GM19455 (cell line): ENCODE measurements around the gene BAIAP2L1.
"Not testable (repeated sequence)": the region's sequence is repeated elsewhere in the genome, so short reads cannot be mapped to it uniquely, and the experiment has no call there.

Source experiments
- ATAC-seq: cut with Tn5 transposase; IDR thresholded peaks from one replicate; pipeline ENCODE4 v1.9.1; 2021; ENCODE audit not compliant: unreplicated experiment

The BAIAP2L1 gene

DNA sequence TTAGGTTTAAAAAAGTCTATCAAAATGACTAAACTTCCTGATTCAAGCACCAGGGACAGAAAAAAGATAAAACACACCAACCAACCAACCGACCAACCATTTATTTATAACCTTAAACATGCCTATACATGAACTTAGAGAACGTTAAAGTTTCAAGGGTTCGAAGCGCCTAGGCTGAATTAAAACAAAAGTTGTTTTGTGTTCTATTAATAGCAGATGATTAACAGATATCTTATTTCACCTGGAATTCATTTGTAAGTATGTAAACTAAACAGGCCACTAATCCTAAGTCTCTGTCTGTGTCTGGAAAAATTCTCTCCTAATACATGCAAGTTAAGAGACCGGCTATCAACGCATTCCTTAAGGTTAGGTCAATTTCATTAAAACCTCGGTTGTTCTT, 1.4 kb downstream of the BAIAP2L1 start:
- ATAC-seq: no peak

DNA sequence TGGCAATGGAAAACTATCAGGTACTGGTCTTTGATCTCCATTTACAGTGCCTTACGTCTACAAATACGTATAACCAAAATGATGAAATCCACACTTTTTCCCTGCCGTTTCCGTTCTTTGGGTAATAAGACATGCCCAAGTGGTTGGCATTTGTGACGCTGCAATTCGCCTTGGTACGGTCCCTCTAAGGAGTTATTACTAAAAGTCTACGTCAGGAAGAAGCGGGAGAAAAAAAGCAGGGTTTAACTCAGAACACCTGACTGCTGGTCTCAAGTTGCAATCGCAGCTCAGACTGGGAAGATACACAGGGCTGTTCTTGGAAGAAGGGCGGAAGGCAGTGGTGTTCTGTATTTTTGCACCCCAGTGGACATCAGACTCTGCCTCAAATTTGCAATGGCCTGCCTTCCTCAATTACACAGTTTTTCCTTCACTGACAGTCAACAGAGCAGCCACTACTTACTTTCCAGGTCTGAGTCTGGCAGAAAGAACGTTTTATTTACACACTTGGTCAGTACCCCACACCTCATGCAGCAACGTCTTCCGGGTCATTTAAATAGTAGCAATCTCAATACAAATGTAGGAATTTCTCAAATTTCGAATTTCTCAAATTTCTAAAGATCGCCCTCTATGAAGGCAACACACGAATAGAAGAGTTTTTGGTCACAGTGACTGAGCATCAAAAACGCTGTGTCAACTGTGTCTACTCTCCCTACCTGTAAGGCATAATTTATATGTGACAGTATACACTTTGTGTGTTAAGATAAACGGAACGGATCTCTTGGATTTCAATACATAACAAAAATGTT, 2.1 kb downstream of the BAIAP2L1 start:
- ATAC-seq: no peak

DNA sequence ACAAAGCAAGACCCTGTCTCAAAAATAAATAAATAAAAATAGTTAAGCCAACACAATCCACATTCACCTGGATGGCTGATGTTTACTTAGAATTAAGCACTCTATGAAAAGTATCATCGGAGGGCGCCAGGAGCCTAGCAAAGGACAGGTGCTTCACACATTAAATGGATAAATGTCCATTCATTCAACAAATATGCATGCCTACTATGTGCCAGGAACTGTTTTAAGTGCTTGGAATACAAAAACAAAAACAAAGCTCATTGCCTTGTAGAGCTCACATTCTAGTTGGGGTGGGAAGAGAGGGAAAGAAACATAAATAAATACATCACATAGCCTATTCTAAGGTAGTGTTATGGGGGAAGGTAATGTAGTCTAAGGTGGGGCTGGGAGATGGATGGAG, 4.1 kb downstream of the BAIAP2L1 start:
- no peak for ATAC-seq

- no peak for ATAC-seq
Observed at GRCh38 chr7:98395951-98396350, 4.9 kb downstream of the BAIAP2L1 start.

GRCh38 chr7:98395481-98395880, 5.4 kb downstream of the BAIAP2L1 start:
- ATAC-seq: no peak

GRCh38 chr7:98394377-98394836, 6.5 kb downstream of the BAIAP2L1 start:
- ATAC-seq: no peak

DNA sequence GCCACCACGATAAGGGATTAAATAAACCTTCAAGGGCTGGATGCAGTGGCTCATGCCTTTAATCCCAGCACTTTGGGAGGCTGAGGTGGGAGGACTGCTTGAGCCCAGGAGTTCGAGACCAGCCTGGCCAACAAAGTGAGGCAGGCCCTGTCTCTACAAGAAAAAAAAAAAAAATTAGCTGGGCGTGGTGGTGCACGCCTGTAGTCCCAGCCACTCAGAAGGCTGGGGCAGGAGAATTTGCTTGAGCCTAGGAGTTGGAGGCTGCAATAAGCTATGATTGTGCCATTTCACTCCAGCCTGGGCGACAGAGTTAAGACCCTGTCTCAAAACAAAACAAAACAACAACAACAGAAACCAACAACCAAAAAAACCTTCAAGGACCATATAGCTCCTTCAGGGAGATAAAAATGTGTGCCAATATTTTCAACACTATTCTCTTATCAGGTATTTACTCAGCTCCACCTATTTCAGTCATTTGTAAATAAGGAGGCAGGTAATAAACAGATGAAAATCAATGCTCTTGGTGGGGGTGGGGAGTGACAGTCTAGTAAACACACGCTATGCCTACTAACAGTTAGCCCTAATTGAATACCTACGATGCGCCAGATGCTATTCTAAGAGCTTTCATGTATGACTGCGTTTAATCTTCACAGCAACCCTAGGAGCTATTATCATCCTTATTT, 13.2 kb downstream of the BAIAP2L1 start:
- no peak for ATAC-seq

DNA sequence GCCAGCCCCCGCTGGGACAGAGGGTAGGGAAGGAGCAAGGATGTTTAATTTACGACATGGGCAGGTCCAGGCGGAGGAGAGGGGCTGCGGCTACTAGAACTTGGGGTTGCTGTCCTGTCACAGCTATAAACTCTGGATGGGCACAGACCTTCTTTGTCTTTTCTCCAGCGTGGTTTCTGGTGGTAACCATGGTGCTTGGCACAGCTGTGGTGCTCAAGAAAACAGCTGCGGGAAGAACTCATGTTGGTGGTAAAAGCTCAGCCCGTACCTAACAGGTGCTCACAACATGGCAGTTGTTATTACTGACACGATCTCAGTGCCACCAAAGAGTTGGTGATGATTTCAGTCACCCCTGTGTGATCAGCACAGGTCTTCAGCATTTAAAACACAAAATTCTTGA, 13.8 kb downstream of the BAIAP2L1 start:
- ATAC-seq: no peak

- not testable (repeated sequence) for ATAC-seq
Observed at GRCh38 chr7:98385532-98385931, 15.4 kb downstream of the BAIAP2L1 start.

DNA sequence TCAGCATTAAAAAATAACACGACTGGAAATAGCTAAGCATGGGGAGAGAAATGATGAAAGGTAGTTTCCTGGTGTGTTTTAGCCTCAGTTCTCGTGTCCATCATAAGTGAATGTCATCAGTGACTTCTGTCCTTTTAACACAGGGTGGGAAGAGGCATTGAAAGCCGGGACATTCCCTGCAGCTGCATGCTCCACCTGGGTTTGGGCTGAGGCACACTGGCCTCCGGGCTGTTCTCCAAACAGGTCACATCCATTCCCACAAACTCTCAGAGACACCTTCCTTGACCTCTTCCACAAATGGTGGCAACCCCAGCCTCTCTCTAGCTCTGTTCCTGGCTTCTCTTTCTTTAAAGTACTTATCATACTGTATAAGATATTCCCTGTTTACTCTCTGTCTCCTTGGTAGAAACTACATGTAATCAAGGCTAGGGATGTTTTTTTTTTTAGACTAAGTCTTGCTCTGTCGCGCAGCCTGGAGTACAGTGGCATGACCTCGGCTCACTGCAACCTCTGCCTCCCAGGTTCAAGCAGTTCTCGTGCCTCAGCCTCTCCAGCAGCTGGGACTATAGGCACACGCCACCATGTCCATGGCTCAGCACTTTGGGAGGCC, 22.6 kb downstream of the BAIAP2L1 start:
- ATAC-seq: no peak

DNA sequence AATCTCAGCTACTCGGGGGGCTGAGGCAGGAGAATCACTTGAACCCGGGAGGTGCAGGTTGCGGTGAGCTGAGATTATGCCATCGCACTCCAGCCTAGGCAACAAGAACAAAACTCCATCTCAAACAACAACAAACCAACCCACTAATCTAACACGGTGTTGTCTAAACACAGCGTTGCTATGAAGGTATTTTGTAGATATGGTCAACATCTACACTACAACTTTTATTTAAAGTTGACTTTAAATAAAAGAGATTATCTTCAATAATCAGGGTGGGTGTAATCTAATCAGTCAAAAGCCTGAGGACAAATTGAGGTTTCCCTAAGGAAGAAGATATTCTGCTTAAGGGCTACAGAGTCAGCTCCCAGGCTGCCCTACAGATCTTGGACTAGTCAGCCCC, 24.2 kb downstream of the BAIAP2L1 start:
- ATAC-seq: no peak

- no peak for ATAC-seq
Observed at GRCh38 chr7:98375664-98376063, 25.2 kb downstream of the BAIAP2L1 start.

GRCh38 chr7:98374285-98374680, 26.6 kb downstream of the BAIAP2L1 start:
- ATAC-seq: no peak

GRCh38 chr7:98372993-98373392, 27.9 kb downstream of the BAIAP2L1 start:
- ATAC-seq: no peak

GRCh38 chr7:98369726-98370125, 31.2 kb downstream of the BAIAP2L1 start:
- no peak for ATAC-seq

GRCh38 chr7:98368716-98369115, 32.2 kb downstream of the BAIAP2L1 start:
- no peak for ATAC-seq

DNA sequence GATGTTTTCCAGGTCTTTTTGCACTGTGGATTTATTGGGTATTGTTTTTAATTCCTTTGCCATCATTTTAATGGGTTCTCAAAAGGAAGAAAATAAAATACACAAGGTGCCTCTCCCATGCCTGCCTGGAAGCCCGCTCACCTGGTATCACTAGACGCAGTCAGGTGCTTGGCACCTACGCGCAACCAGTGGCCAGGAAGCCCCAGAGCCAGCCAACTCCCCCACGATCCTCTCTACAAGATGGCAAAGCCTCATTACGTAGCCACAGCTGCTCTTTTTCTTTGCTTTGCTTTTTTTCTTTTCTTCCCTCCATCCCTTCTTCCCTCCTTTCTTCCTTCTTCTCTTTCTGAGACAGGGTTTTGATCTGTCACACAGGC, 34.3 kb downstream of the BAIAP2L1 start:
- no peak for ATAC-seq

- ATAC-seq: no peak
Observed at GRCh38 chr7:98365863-98366561, 34.9 kb downstream of the BAIAP2L1 start.

- ATAC-seq: no peak
Observed at GRCh38 chr7:98364220-98364619, 36.7 kb downstream of the BAIAP2L1 start.

- ATAC-seq: no peak
Observed at GRCh38 chr7:98362517-98362916, 38.4 kb downstream of the BAIAP2L1 start.
